Esophagus squamous epithelium (tissue), 5 donors: ENCODE results near the gene KDM4C. TPM values are rescaled to one million over a fixed set of nuclear protein-coding genes. Genes with fewer than 3 reads are reported as not detected.

Experiments
- DNase-seq: peaks from one replicate; lab custom pipeline; 2025; lab: John Stamatoyannopoulos, UW
- H3K27ac ChIP-seq, 4 donors: fragments of 200-600 bp; sonication (generic); one replicate each; pipeline ENCODE4 v1.5.1; 2016 to 2019; ENCODE audit warnings: mild to moderate bottlenecking in 1 of 4
- H3K27me3 ChIP-seq, 4 donors: fragments of 200-600 bp; sonication (generic); 1 replicate in 3 of 4; 2 replicates in 1 of 4; pipeline versions ENCODE4 v1.5.1 to v1.6.0; 2017 to 2021; ENCODE audit warnings: antibody characterized with exemption in 1 of 4
- H3K36me3 ChIP-seq, 3 donors: fragments of 200-600 bp; sonication (generic); one replicate each; pipeline ENCODE4 v1.5.1; 2016 to 2019
- H3K4me1 ChIP-seq, 3 donors: fragments of 200-600 bp; sonication (generic); one replicate each; pipeline ENCODE4 v1.5.1; 2017 to 2019
- H3K4me3 ChIP-seq, 4 donors: fragments of 200-600 bp; sonication (generic); 1 replicate in 3 of 4; 2 replicates in 1 of 4; pipeline ENCODE4 v1.5.1; 2016 to 2019; ENCODE audit warnings: mild to moderate bottlenecking in 2 of 4, moderate library complexity in 1 of 4
- H3K9me3 ChIP-seq, 3 donors: fragments of 200-600 bp; sonication (generic); one replicate each; pipeline ENCODE4 v1.5.1; 2016 to 2019
- POLR2A ChIP-seq, 4 donors: fragments of 450-650 bp; IDR thresholded peaks; one replicate each; pipeline ENCODE4 v1.6.1; 2017; ENCODE audit warnings: antibody characterized with exemption in 4 of 4, mild to moderate bottlenecking in 4 of 4, moderate library complexity in 3 of 4
- WGBS, 2 donors: methylation state at CpG; one replicate each; pipeline ENCODE4 v1.1.5; 2018; 5-methylcytosine and 5-hydroxymethylcytosine counted together
- intact Hi-C: fragments of 100-400 bp; cut with DNase I; formaldehyde crosslinking; loops from one replicate; pipeline ENCODE4 v1.15.0; 2022
- total RNA-seq, 4 donors: library from RNA; depleted of rRNA; stranded (reverse); fragments of >200 nt; gene quantifications; one replicate each; pipeline ENCODE4 v1.1.0, GENCODE V29; 2016
- TF ChIP-seq, protein P1 (sequence below), 6 experiments: fragments of 450-650 bp in 4 of 6; fragments of 200-600 bp in 2 of 6; sonication (generic) in 2 of 6; IDR thresholded peaks; one replicate each; pipeline ENCODE4 v1.5.1; 2016 to 2019; ENCODE audit warnings: antibody characterized with exemption in 6 of 6, mild to moderate bottlenecking in 4 of 6, moderate library complexity in 4 of 6
- donor health status: DM: yes; HTN: yes; CAD: no.

Gene KDM4C
- total RNA-seq, 4 donors from 2014 or later = 12.5 to 43.9 (median 22.9) TPM

DNA sequence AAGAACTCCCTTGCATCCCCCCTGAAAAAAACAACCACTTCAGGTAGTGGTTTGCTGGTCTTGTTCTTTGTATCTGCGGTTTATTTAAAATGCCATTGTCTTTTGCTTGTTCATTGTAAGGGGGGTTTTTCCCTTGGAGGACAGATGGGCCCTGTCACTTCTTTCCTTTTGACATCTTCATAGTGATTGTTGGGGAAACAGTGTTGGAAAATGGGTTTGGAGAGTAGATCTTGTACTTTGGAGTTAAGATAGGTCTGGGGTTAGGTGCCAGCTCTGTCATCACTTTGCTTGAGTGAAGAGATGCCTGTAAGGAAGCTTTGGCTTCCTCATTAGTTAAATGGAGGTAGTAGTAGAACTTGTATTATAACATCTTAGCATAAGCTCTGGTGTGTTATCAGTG, 112.4 kb downstream of the KDM4C start:
- intact Hi-C loops = no loop called here

DNA sequence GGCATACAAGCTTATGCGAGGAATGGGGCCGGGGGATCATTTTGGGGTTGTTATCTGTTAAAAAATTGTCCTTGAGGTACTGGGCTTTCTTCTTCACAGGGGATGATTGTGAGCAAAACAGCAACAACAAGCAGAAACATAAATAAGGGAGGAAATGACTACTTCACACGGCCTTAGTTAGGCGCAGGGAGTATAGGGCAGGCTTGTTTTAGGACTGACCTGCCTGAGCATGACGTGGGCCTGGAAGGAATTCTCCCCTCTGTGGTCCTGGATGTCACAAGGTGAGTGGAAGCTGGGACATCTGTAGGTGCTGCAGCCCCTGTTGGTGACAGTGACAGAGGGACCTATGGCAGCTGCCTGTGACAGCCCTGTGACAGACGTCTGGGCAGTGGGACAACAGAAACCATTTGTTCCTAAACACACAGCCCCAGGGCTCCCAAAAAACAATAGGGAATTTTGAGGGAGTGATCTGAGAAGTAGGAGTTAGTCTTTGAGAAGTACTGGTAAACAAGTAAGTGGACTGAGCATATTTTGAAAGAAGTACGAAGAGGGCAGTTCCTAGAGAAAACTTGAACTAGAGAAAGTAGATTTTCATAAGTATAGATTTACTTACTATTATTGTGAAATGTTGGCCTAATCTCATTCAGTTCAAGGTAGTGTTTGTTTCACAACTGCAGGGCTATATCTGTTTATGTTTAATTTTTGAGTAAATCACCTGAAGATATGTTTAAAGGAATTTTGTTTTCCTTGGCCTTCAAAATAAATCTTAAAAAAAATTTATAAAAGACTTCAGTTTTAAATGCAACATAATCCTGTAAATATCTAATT, 113.1 kb downstream of the KDM4C start:
- peaks cover 0 to 8% (median 0%) of the 10 kb centered on the region in 3 donors for H3K36me3 ChIP-seq
- H3K27me3 ChIP-seq = no peaks in the 10 kb centered on the region
- no peak overlapping the region for H3K27ac ChIP-seq
- 59 to 66% methylated on average over 7 of the region's 7 CpGs for WGBS, 2 donors
- no peaks in the 10 kb centered on the region for H3K9me3 ChIP-seq
- no peak for TF ChIP-seq POLR2A (IDR thresholded peaks at IDR 0.05)
- TF ChIP-seq, protein P1, sequence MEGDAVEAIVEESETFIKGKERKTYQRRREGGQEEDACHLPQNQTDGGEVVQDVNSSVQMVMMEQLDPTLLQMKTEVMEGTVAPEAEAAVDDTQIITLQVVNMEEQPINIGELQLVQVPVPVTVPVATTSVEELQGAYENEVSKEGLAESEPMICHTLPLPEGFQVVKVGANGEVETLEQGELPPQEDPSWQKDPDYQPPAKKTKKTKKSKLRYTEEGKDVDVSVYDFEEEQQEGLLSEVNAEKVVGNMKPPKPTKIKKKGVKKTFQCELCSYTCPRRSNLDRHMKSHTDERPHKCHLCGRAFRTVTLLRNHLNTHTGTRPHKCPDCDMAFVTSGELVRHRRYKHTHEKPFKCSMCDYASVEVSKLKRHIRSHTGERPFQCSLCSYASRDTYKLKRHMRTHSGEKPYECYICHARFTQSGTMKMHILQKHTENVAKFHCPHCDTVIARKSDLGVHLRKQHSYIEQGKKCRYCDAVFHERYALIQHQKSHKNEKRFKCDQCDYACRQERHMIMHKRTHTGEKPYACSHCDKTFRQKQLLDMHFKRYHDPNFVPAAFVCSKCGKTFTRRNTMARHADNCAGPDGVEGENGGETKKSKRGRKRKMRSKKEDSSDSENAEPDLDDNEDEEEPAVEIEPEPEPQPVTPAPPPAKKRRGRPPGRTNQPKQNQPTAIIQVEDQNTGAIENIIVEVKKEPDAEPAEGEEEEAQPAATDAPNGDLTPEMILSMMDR (IDR thresholded peaks at IDR 0.05) = no peak
- intact Hi-C loops = no loop called here
- H3K4me1 ChIP-seq = peaks cover 0 to 5% (median 0%) of the 10 kb centered on the region in 3 donors
- no peak overlapping the region for H3K4me3 ChIP-seq
- no peak for DNase-seq

More for the DNA sequence above, 112.4 kb downstream of the KDM4C start:
- peaks cover 0 to 8% (median 0%) of the 10 kb centered on the region in 3 donors for H3K36me3 ChIP-seq
- H3K27me3 ChIP-seq = no peaks in the 10 kb centered on the region
- no peak for TF ChIP-seq POLR2A (IDR thresholded peaks at IDR 0.05)
- TF ChIP-seq, protein P1 (IDR thresholded peaks at IDR 0.05) = no peak
- H3K4me3 ChIP-seq = no peak overlapping the region
- peaks cover 0 to 5% (median 0%) of the 10 kb centered on the region in 3 donors for H3K4me1 ChIP-seq
- H3K27ac ChIP-seq = no peak overlapping the region
- DNase-seq = no peak
- 91 to 95% methylated on average over 1 of the region's 1 CpG for WGBS, 2 donors
- H3K9me3 ChIP-seq = no peaks in the 10 kb centered on the region

DNA sequence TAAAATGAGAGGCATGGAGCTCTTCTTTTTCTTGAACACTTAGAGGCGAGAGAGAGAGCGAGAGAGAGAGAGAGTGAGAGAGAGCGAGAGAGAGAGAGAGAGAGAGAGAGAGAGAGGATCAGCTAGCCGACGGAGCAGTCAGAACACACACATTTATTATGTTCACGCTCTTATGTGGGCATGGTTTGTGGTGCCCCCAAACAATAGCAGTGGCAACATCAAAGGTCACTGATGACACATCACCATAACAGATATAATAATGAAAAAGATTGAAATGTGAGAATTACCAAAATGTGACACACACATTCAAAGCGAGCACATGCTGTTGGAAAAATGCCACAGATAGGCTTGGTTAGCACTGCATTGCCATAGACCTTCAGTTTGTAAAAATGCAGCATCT, 116.1 kb downstream of the KDM4C start:
- Histone ChIP-seq H3K4me1 (peaks cover 0 to 5% (median 0%) of the 10 kb centered on the region in 3 donors), H3K36me3 (no peaks in the 10 kb centered on the region), H3K4me3 (no peak overlapping the region), H3K27ac (no peak overlapping the region), H3K27me3 (no peaks in the 10 kb centered on the region), H3K9me3 (no peaks in the 10 kb centered on the region)
- DNase-seq = no peak
- intact Hi-C loops = no loop called here
- WGBS, 2 donors = 56 to 73% methylated on average over 4 of the region's 7 CpGs
- TF ChIP-seq, protein P1 (IDR thresholded peaks at IDR 0.05) = no peak
- TF ChIP-seq POLR2A (IDR thresholded peaks at IDR 0.05) = no peak

DNA sequence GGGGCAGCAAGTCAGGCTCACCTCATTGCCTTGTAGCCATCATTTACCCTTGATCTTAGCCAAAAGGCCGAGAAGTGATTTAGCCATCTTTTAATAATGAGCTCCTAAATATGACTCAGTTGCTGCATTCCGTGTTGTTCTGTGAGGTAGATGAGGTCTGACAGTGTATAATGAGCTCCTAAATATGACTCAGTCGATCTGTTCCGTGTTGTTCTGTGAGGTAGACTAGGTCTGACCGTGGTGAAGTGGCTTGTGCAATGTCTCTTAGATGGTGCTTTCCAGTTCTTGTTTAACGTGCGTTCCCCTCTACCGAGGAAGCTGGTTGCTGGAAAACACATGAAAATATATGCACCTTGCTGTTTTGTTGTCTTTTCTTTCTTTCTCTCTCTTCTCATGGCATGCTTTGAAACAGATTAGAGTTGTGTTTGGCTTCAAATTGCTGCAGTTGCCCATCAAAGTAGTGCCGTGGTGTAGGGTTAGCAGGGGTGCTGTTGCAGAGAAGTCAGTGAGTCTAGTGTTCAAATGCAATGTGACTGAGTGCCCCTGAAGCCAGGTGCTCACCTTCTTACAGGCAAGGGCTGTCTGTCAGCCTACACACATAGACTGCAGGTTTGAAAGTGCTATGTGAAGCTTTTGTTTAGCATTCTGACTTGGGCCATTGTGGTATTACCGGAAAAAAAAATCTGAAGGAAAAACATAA, 118.6 kb downstream of the KDM4C start:
- Histone ChIP-seq H3K4me3 (no peak overlapping the region), H3K27me3 (no peaks in the 10 kb centered on the region), H3K36me3 (no peaks in the 10 kb centered on the region), H3K27ac (no peak overlapping the region), H3K4me1 (peaks cover 0 to 5% (median 0%) of the 10 kb centered on the region in 3 donors), H3K9me3 (no peaks in the 10 kb centered on the region)
- 78 to 90% methylated on average over 10 of the region's 10 CpGs for WGBS, 2 donors
- TF ChIP-seq POLR2A (IDR thresholded peaks at IDR 0.05) = no peak
- TF ChIP-seq, protein P1 (IDR thresholded peaks at IDR 0.05) = no peak
- intact Hi-C loops = no loop called here
- DNase-seq = no peak

DNA sequence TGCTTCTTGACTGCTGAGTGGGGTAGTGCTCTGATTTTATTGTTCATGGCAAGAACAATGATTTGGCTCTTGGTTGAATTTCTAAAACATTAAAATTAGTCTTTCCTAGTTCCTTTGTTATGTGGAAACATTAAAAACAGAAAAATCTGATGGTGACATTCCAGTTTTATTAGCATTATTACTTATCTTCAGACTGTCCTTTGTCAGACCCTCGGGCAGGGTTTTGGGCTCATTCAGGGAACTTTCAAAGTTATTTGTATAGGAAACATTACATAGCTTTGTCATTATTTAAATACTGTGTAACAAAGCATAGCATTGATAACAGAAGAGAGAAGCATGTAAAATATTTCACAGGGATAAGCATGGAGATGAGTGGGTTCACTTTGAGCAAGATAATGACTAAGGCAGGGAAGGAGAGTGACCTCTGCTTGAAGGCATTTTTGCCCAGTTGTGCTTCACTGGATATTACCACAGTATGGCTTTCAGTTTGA, 119.9 kb downstream of the KDM4C start:
- no peak for TF ChIP-seq POLR2A (IDR thresholded peaks at IDR 0.05)
- TF ChIP-seq, protein P1 (IDR thresholded peaks at IDR 0.05) = no peak
- Histone ChIP-seq H3K27ac (no peak overlapping the region), H3K4me3 (no peak overlapping the region), H3K27me3 (no peaks in the 10 kb centered on the region), H3K4me1 (peaks cover 0 to 5% (median 0%) of the 10 kb centered on the region in 3 donors), H3K9me3 (no peaks in the 10 kb centered on the region), H3K36me3 (no peaks in the 10 kb centered on the region)
- WGBS, 2 donors = 79 to 86% methylated on average over 1 of the region's 1 CpG
- no peak for DNase-seq
- intact Hi-C loops = no loop called here
